GM18511 (cell line): ENCODE data around the gene TSPAN1.
"Not testable (repeated sequence)": the region's sequence is repeated elsewhere in the genome, so short reads cannot be mapped to it uniquely, and the experiment has no call there.

Experiments used
- ATAC-seq: cut with Tn5 transposase; IDR thresholded peaks from one replicate; pipeline ENCODE4 v1.9.1; 2021; ENCODE audit warnings: mild to moderate bottlenecking, moderate library complexity; ENCODE audit not compliant: unreplicated experiment

TSPAN1 gene

DNA sequence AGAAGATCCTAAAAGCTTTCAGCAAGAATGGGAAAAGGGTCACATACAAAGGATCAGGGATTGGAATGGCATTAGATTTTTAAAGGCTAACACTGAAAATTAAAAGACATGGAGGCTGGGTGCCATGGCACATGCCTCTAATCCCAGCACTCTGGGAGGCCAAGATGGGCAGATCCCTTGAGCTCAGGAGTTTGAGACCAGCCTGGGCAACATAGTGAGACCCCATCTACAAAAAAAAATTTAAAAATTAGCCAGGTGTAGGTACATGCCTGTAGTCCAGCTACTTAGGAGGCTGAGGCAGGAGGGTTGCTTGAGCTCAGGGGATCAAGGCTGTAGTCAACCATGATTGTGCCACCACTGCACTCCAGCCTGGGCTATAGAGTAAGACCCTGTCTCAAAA is 40.6 kb downstream of the TSPAN1 start:
- no peak for ATAC-seq

DNA sequence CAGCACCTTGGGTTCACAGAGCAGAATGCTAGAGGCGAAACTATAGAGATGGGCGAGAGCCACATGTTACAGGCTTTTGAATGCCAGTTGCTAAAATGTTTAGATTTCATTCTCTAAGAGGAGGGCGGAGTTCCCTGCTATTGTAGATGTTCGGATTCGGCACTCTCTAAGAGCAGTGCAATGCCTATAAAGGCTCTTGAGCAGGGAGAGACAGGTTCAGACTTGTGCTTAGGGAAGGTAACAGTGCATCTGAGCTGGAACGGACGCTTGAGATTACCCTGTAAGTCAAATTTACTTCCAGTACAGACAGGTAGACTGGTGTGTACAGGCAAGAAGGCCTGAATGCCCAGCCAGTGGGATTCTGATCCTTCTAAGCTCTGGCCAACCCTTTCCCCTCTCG is 43.6 kb downstream of the TSPAN1 start:
- ATAC-seq: no peak

DNA sequence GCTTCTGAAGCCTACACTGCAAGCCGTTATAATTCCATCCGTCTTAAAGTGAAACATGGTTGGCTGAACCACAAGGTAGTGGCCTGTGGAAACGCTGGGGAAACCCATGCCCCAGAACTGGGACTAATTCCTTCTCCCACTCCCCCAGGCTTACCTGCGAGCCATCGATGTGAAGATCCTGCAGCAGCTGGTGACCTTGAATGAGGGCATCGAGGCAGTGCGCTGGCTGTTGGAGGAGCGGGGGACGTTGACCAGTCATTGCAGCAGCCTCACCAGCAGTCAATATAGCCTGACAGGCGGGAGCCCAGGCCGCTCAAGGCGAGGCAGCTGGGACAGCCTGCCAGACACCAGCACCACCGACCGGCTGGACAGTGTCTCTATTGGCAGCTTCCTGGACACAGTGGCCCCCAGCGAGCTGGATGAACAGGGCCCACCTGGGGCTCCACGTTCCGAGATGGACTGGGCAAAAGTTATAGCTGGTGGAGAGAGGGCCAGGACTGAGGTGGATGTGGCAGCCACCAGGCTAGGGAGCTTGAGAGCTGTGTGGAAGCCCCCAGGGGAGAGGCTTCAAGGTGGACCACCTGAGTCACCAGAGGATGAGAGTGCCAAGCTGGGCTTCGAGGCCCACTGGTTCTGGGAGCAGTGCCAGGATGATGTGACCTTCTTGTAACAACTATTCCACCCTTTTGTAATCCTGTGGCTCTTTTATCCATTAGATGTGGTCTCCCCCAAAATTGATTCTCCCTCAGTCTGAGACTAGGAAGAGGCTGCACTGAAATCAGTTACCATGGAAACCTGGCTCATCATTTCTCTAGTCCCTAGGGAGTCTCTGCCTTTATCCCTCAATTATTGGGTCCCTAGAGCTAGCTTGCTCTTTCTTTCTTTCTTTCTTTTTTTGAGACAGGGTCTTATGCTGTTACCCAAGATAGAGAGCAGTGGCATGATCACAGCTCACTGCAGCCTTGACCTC is 44.9 kb downstream of the TSPAN1 start:
- no peak for ATAC-seq

DNA sequence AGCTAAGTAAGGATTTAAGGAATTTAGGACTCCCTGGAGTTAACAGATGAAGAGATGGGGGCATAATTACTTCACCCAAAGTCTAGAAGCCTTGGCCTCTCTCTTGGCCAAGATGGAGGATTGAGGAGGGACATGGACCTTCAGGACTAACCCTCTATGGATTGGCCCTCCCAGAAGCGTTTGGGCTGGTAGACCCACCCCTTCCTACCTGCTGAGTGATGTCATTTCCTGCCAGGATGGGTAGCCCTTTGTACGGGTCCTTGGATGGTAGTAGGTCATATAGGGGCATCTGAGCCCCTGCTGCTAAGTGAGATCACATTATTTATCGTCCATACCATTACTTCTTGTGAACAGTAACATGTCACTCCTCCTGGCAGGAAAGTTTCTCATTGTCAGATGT is 45.9 kb downstream of the TSPAN1 start:
- ATAC-seq: no peak

DNA sequence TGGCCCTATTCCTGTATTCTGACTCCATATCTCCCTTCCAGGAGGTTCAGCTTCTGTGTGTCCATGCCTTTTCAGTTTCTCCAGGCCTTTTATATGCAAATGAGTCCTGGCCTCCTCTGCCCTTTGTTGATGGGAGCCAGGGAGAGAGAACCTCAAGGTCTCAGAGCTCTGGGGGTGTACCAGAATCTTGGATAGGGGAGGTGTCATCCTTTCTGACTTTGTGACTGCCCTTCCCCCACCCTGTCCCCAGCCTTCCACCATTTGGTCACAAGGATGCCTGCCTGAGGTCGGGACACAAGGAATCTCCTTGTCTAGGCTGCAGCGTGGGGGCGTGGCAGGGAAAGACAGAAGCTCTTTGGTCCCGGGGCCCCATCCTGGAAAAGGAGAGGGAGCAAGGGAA is 46.9 kb downstream of the TSPAN1 start:
- ATAC-seq: no peak

DNA sequence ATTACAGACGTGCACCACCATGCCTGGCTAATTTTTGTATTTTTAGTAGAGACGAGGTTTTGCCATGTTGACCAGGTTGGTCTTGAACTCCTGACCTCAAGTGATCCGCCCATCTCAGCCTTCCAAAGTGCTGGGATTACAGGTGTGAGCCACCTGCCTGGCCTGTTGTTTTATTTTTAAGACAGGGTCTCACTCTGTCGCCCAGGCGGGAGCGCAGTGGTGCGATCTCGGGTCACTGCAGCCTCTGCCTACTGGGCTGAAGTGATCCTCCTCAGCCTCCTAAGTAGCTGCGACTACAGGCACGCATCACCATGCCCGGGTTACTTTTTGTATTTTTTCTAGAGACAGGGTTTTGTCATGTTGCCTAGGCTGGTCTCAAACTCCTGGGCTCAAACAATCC is 48.2 kb downstream of the TSPAN1 start:
- peak; percentile 13 for ATAC-seq

DNA sequence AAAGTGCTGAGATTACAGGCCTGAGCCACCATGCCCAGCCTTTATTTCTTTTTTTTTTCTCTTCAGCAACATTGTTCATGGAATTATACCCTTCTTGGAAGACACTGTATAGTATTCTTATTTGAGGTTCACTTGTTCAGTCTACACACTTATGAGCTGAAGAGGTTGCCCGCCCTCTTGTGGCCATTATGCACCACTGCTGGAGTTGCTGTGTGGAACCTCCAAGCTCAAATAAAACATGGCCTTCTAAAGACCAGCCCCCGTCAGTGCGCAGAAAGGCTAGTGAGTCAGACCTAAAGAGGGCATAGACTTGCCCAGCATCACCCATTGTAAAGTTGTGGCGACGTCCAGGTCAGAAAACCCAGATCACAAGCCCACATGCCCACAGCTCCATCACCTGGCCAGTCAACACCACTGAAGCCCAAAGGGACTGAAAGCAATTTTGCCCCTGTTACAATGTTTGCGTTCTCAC is 48.6 kb downstream of the TSPAN1 start:
- ATAC-seq: peak; percentile 85

DNA sequence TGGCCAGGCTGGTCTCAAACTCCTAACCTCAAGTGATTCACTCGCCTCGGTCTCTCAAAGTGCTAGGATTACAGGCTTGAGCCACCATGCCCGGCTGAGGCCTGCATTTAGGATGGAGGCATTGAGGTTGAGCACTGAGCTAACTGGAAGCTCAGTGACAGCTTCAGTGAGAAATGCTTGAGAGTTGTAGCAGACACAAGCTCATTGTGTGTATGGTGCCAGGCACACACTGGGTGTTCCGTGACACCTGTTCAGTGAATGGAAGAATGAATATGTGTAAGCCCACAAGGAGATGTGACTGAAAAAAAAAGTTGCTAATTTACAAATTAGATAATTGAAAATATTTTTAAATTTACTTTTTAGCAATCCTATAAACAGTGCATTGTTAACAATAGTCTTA is 50.1 kb downstream of the TSPAN1 start:
- ATAC-seq: no peak

DNA sequence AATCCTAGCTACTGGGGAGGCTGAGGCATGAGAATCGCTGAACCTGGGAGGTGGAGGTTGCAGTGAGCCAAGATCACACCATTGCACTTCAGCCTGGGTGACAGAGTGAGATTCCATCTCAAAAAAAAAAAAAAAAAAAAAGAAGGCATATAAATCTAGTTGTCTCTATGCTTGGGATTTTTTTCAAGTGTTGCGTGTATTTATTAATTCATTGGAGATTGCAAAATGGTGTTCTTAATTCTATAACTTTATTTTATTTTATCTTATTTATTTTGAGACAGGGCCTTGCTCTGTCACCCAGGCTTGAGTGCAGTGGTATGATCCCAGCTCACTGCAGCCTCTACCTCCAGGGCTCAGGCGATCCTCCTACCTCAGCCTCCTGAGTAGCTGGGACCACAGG is 56.3 kb downstream of the TSPAN1 start:
- not testable (repeated sequence) for ATAC-seq
